ENCODE measurements around the gene MTFR2. TPM values are rescaled to one million over a fixed set of nuclear protein-coding genes. Genes with fewer than 3 reads are reported as not detected.
A peak's percentile ranks its signal among the peaks of the same experiment; 100 is the strongest.
"Not testable (repeated sequence)": the region's sequence is repeated elsewhere in the genome, so short reads cannot be mapped to it uniquely, and the experiment has no call there.

MTFR2 gene
- polyA plus RNA-seq, 12 donors = 1.1 to 3.1 (median 1.6) TPM; not detected in 2

- DNase-seq = no peak
Observed at GRCh38 chr6:136236466-136237293, 13.4 kb downstream of the MTFR2 start.

DNA sequence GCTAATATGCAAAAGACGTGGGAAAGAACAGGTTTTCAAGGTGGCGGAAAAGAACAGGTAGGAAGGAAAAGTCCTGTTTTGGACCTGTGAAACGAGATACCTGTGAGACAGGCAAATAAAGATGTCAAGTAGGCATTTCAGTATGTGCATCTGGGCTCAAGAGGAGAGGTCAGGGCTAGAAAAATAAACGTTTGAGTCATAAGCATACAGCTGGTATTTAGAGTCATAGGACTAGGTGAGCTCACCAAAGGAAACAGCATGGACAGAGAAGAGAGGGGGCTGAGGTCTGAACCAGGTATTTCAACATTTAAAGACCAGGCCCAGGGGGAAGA lies 14.9 kb downstream of the MTFR2 start:
- no peak for DNase-seq

GRCh38 chr6:136232701-136233100 lies 17.4 kb downstream of the MTFR2 start:
- DNase-seq = no peak

DNA sequence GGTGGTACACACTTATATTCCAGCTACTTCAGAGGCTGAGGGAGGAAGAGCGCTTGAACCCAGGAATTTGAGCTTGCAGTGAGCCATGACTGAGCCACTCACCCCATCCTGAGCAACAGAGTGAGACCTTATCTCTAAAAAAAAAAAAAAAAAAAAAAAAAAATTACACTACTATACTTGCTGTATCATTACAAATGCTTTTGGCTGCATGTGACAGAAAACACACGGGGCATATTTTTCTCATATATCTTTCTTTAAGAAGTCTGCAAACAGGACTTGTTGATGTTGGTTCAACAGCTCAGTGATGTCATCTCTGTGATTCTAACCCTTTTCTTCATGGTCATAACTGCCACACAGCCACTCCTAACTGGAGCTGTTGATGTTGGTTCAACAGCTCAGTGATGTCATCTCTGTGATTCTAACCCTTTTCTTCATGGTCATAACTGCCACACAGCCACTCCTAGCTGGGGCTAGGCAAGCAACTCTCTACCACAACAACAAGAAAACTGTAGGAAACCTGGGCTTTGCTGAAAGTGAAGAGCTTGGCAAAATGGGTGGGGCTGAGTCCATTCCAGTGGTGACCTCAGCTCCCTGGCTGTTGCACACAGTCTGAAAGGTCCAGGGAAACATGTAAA lies 19.8 kb downstream of the MTFR2 start:
- DNase-seq = no peak

GRCh38 chr6:136228814-136229213 lies 21.3 kb downstream of the MTFR2 start:
- no peak for DNase-seq

- peak; percentile 19 for DNase-seq
Observed at GRCh38 chr6:136226674-136227377, 23.3 kb downstream of the MTFR2 start.

DNA sequence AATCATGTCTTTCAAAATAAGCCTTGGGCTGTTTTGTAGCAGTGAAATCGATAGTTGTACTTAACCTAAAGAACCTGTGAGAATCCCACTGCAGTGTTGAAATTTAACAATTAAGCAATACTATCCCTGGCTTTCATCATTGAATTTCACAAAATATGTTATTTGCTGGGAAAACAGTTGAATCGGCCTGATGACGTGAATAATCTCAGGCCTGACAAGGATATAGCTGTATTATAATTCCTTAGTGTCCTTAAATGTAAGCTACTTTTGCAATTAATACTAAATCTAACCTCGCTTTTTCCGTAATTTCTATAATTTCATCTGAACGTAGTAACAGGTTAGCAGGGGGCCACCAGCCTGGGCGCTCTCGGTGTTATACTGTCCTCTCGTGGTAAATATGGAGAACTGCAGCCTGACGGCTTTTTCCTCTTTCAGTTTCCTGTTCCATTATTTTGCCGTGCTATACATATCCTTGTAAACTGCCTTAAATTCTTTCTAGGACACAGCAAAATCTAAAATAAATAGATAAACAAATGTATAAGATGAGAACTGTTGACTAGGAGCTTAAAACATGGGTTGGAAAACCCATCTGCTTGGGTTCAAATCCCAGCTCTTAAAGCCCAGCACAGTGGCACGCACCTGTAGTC lies 24.0 kb downstream of the MTFR2 start:
- DNase-seq = peak; percentile 73

- no peak for DNase-seq
Observed at GRCh38 chr6:136225496-136225895, 24.6 kb downstream of the MTFR2 start.

GRCh38 chr6:136224974-136225373 lies 25.1 kb downstream of the MTFR2 start:
- DNase-seq = not testable (repeated sequence)

DNA sequence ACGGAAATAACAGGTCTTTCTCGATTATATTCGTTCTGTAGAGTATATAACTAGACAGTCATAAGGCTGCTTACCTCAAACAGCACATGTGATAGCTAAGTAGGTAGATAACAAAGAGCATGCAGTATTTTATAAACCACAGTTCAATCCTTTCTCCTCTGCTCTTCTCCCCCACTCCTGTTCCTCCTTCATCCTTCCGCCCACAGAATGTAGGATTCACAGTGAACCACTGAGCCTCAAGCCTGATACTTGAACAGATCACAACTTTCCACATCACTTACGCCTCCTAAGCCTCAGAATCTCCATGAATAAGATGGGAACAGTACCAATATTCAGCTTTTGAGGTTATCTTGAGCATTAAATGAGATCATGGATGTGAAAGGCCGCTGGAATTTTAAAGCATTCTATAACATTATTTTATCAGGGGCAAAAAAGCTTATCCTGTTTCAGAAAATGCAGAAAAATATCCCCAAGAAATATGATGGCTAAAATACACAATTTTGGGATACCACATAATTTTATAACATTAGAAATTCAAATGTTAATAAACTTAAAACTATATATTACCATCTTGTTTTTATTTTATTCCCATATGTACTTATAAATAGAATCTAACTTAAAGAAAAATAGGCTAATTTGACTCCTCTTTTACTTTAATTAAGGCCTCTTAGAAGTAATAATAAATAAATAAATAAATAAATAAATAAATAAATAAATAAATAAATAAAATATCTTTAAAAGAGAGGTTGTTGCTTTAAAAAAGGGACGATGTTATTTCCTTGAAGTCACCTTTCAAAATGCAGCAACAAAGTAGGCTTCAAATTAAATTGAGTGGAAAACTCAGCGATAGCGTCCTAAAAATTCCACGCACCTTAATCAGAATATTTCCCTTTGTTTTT lies 33.4 kb downstream of the MTFR2 start:
- no peak for DNase-seq

DNA sequence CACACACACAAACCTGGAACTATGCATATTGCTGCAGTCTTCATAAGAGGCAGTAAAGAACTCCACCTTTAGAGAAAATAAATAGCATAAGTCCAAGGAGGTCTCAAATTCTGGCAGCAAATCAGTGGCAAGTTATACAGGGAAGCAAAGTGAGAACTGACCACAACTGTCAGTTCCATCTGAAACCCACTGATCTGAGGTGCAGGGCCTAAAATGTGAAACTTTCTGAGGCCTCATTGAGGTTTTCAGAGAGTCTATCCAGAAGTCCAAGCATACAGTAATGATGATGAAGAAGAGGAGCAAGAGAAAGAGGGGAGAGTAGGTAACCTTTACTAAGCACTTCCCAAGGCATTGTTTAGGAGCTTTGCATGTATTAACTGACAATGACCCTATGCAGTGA lies 36.3 kb downstream of the MTFR2 start:
- DNase-seq = no peak

DNA sequence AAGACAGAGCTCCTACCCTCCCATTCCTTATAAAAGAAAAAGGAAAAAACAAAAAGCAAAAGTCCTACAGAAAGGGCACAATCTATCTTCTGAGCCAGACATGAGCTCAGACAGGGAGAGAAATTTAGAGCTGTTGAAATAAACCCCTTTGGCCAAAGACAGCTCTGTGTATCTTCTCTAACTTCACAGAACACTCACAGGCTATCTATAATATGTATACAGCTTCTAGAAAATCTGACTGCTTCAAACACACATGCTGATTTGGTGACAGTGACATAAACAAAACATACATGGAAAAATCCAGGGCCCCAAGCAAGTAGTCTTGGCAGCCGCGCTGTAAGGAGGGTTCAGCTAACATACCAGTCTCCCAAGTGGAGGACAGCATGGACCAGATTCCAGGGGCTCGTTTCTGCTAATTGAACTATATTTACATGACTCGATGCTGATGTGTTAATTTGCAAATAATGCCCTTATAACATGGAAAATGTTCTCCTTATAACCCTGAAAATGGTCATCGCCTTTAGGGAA lies 37.0 kb downstream of the MTFR2 start:
- DNase-seq = no peak

GRCh38 chr6:136212608-136213007 lies 37.5 kb downstream of the MTFR2 start:
- no peak for DNase-seq

DNA sequence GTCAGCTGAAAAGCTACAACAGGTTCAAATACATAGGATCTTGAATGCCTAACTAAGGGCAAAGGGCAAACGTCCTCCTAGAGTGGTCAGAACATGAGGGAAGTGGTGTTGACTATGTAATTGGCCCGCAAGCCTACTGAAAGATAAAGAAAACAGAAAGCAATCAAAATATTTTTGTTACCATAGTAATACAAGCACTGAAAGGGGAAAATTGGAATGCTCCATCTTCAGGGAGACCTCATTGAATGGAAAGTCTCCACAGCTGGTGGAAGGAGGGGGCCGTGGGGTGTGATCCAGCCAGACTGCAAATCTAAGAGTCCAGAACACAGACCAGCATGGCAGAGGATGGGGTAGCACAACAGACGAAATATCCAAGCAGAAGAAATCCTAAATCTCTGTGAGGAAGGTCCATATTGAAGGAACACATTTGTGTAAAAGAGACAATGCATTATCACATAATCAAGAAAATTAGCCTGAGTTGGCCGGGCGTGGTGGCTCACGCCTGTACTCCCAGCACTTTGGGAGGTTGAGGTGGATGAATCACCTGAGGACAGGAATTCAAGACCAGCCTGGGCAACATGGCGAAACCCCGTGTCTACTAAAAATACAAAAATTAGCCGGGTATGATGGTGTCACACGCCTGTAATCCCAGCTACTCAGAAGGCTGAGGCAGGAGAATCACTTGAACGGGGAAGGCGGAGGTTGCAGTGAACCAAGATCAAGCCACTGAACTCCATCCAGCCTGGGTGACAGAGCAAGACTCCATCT lies 39.5 kb downstream of the MTFR2 start:
- peak; percentile 49 for DNase-seq

DNA sequence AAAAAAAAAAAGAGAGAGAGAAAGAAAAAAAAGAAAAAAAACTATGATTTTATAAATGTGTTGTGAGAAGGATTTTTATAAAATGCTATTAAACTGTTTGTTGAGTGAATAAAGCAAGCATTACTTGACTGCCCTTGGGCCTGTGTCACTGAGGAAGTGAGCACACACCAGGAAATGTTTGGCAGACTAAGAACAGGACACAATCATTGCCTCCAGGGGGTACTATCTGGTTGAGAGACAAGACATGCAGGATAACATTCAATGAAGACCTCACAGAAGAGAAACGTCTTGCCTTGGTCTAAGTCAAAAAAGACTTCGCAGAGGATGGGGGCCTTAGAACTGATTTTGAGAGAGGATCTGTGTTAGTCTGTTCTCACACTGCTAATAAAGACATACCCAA lies 40.6 kb downstream of the MTFR2 start:
- no peak for DNase-seq

DNA sequence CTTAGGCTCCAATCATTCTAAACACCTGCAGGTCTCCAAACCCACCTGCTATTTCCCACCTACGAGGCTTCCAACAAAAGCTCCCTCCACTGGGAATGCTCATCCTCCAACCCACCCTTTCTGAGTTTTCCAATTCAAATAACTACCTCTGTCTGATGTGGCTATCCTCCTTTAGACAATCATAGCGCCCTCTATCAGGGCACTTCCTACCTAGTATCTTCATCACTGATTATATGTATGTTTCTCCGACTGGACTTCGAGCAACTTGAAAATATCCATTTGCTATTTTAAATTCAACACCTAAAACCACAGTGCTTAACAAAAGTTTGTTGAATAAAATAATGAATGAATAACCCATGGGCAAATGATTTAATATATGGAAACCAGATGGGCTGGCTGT lies 41.3 kb downstream of the MTFR2 start:
- no peak for DNase-seq

GRCh38 chr6:136201732-136202131 lies 48.4 kb downstream of the MTFR2 start:
- DNase-seq = no peak

- DNase-seq = no peak
Observed at GRCh38 chr6:136192902-136193301, 57.2 kb downstream of the MTFR2 start.

DNA sequence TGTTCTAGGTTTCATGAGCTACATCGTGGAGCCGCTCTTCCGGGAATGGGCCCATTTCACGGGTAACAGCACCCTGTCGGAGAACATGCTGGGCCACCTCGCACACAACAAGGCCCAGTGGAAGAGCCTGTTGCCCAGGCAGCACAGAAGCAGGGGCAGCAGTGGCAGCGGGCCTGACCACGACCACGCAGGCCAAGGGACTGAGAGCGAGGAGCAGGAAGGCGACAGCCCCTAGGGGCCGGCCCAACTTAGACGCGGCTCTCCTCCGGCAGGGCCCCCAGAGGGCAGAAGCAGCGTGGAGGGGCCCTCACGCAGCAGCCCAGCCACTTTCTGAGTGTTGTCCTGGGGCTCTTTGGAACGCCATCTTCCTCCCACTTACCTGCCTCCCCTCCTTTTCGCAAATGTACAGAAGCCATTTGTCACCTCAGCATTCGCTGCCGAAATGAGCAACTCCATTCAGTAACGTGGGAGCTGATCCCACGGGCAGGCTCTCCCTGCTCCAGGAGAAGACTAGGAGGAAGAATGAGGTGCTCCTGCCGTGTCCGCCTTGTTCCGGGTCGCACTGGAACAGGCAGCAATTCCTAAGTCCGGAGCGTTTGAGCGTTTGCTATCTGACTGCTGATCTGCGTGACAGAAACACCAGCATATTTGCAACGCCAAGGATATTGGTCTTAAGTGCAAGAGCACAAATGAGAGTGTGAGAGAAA lies 58.4 kb downstream of the MTFR2 start:
- DNase-seq = no peak

- no peak for DNase-seq
Observed at GRCh38 chr6:136189104-136189503, 61.0 kb downstream of the MTFR2 start.
